Activated T-cell treated with anti-CD3 and anti-CD28 coated beads for 1 hour (primary cell): ENCODE results near the gene LRRC4.

ENCODE experiments used
- DNase-seq: peaks from one replicate; pipeline ENCODE4 v3.0.0-alpha.2; 2020; ENCODE audit warnings: low read depth

LRRC4 gene

DNA sequence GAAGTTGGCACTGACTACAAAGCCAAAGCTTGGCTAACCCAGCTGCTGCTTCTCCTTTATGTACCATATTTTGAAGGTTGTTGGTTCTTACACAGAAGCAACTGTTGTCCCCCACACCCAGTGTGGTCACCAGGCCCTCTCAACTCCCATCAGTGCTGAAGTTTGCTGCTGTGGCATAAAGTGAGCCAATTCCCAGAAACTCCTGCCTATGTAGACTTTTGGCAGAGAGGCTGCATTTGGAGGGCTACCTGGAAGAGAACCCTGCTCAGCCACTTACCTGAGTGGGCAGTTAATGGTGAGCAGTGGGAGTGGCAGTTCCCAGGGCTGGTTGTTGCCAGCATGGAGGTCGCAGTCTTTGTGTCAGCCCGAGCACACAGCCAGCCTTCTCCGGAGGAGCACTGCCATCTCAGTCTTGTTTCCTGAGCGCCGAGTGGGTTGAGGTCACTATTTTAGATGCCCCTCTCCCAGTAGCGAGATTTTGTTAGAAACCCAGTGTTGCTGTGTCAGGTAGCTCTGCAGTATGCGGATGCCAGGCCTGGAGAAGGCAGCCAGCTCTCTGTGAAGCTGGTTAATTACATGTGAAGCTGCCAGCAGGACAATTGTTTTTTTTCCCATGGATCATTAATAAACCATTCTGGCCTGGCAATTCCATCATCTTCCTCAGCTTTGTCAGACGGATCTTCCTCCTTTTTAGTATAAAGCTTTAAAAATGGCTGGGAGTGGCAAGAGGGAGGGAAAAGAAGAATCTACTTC is 24.5 kb downstream of the LRRC4 start:
- no peak for DNase-seq

DNA sequence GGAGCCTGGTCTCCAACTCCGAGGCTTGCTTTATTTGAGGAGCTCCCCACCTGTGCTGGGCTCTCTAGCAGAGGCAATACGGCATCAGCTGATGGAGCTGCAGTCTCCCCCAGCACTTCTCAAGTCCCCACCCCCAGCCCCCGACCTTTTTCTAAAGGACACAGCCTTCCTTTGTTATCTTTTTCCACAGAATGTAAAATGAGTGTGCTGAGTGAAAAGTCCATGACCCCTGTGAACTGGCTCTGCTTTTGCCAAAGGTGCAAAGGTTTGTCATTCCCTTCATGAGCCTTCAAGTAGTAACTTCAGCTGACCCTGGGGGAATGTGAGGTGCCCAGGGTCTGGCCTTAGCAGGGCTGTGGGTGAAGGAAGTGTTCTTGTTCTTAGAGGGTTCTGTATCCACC is 25.5 kb downstream of the LRRC4 start:
- no peak for DNase-seq

DNA sequence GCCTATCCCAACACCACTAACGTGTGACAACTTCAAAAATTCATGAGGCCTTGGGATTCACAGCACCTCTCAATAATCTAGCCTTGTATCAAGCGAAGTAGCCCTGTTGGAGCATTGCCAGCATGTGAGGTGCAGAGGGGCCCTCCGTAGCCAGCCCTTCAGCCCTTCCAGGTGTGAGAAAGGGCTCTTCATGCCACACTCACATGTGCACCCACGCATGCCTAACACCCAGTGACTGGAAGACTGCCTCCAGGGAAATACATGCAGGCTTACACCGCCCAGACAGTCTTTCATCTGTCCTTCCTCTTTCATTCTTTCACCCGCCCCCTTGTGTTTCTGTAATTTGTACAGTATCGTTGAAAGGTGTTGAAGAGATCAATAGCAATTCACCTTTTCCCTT is 26.1 kb downstream of the LRRC4 start:
- no peak for DNase-seq

DNA sequence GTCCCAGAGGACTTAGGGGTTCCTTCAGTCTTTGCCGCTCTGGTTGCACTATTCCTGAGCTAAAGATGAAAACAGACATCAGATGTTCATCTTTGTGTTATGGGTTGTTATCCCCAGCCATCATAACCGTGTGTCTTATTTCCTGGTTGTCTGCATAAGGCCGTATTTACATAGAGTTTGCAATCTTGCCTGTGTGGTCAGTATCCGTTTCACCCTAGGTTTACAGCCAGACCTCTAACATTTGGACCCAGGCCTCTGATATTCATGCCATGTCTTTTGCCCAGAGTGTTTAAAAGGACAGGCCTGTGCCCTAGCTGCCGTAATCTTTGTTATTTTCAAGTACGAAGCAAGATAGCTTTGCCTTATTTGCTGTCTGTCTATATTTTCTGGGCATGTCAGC is 26.6 kb downstream of the LRRC4 start:
- DNase-seq: no peak

DNA sequence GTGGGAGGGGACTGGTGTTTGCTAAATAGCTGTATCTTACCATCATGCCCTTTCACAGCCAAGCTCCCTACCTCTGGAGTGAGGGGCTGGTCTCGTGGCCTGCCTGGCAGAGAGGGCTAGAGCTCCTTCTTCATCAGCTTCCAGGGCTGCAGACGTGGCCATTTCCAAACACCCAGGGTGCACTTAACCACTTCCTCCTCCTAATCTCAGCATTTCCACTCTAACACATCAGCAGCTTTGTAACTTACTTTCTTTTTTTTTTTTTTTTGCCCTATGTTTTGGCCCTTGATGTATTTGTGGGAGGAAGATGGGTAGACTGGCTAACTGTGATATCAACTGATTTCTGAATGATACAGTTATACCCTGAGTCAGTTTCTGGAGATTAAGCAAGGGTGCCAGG is 27.4 kb downstream of the LRRC4 start:
- no peak for DNase-seq

DNA sequence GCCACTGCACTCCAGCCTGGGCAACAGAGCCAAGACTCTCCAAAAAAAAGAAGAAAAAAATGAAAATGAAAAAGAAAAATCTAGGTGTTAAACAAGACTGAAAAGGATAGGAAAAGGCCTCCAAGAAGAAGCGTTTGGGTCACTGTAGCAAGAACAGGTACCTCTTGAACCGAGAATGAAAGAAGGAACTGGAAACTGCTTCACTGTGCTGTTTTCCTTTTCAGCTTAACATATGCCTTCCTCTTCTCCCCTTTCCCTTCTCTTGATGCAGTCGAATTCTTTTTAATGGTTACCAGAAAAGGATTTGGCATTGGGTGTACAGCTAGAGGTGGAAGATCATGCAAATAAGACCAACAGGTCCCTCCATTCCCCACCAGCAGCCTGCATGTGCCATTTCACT is 28.1 kb downstream of the LRRC4 start:
- no peak for DNase-seq

DNA sequence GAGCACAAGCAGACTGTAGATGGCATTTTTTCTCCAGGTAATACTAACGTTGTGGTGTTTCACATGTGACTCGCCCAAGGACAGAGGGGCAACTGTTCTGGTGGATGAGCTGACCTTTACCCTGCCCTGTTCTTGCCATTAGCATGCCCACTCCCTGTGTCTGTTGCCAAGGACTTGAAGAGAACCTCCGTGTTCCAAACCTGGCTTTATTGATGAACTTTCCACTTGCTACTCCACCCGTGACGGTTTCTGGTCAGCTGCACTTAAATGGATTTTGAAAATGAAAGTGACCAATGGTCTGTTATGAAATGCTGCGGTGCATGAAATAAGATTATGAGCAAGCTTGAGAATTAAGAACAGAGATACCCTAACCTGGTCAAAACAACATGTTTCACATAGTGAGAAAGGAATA is 30.4 kb downstream of the LRRC4 start:
- no peak for DNase-seq

DNA sequence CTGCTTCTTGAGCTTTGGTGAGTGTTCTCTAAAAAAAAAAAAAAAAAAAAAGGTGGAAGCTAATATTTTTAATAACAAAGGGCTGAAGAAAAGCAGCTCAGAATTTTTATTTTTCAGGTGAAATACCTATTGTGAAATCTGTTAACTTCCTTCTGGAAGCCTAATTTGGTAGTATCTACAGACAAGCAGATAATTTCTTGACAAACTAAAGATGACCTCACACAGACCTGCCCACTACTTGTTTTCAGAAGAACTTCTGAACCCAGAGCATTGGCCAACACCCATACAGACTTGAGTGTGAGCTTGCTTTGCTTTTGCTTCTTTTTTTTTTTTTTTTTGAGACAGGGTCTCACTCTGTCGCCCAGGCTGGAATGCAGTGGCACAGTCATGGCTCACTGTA is 31.2 kb downstream of the LRRC4 start:
- no peak for DNase-seq

DNA sequence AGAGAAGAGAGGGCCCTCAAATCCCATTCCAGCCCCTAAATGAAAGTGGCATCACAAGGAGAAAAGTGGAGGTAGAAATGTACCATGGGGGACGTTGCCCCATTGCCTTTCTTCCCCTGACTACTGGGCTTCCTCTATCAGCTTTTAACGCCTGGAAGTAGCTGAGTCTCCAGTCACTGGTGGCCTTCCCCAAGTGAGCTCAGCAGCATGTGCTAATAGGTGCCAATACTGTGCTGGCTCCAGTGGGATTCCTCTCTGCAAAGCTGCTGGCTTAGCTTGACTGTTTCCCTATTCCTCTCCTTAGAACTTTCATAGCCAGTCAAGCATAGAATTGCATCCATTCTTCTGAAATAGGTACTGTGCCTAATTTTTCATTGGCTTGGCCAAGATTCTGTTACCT is 32.6 kb downstream of the LRRC4 start:
- no peak for DNase-seq

DNA sequence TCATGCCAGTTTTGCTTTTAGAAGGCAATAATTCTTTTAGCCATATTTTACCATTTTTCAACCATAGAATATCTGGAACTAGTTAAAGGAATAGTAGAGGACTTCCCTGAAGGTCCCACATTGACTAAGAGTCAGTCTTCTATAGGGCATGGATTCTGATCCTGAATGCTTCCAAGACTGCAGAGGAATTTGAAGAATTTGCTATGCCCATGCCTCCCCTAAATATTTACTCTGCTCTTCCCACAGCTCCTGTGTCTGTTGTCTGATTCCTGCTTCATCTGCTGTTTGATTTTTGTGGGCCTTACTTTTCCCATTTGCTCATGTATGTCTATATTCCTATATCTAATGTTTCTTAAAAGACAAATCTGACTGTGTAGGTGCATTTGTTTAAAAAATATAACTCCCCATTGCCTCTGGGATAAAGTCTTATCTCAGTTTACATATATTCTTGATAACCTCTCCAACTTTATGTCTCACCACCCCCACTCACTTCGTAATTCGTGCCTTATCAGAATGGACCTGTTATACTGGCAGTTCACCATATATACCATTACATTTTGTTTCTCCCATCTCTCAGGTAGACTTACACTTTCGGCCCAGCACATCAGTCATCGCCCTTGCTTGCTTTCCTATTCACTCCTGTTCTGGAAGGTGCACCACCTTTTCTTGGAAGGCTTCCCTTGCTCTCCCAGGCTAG is 33.9 kb downstream of the LRRC4 start:
- DNase-seq: no peak

DNA sequence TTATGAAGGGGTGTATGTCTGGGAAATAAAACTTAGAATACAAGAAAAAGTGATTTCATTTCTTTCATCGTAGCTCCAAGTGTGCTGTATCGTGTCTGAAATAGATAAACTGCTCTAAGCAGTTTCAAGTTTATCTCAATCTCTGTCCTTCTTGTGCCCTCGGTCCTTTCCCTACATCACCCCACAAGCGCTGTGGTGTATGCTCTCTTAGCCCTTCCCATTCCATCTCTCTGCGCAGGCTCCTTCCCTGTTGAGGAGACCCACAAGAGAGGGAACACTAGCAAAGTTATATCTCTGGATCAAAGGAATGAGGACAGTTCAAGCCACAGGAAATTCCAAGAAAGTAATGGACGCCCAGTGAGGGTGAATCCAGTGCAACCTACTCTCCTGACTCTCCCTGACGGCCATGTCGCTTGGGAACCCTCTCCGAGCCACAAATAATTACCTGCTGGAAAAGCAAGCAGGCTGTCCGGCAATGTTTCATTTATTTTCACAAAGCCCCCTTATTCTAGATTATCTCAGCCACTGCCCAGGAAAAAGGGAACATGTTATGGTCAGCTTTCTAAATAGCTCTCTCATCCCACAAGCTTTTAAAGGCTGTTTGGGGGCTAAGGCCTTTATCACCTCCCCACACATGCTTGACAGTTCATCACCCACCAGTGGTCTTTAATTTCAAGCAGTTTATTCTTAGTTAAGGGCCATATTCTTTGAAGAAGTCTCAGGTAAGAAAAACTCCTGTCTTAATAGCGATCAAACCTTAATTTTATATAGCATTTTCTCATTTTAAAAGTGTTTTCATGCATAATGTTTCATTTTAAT is 34.8 kb downstream of the LRRC4 start:
- DNase-seq: no peak

DNA sequence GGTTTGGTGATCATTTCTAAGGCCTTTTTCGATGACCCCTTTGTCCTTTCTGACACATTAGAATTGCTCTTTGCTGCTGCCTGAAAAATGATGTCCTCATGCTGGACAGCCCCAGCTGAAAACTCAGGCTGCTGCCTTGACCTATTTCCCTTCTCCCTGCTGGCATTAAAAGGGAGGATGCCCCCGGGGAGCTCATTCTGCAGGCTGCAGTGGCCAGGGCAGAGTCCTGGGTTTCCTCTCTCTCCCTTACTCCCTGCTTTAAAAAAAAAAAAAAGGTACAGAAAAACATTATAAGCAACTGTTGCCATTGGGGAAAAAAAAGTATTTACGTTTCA is 35.4 kb downstream of the LRRC4 start:
- DNase-seq: no peak

DNA sequence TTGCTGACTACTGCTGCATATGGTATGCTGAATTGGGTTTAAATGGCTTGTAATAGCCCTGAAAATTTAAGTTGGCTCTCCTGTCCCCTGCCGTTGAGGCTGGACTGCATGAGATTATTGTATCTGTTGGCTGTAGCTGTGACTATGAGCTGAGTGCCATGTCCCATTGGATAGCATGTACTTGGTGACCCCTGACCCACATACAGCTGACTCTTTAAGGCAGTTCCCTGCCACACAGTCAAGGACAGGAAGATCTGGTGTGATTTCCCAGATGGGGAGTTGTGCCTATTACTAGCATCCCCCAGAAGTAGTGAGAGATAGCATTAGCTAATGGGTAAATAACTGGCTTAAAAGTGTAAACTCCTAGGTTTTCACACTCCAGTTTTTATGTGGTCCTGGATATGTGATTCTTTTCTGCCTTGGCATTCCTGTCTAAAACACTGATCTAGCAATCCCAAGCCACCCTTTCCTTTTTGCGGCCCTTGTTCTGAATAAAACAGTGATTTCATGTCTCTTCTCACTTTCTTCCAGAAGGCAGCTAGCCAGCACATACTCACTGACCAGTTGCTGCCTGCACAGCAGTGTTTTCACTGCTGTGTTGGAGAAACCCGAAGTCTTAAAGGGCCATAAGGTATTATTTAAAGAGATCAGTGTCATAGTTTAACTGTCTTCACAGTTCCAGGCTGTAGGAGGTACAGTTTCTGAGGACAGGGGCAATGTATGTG is 35.9 kb downstream of the LRRC4 start:
- DNase-seq: no peak

DNA sequence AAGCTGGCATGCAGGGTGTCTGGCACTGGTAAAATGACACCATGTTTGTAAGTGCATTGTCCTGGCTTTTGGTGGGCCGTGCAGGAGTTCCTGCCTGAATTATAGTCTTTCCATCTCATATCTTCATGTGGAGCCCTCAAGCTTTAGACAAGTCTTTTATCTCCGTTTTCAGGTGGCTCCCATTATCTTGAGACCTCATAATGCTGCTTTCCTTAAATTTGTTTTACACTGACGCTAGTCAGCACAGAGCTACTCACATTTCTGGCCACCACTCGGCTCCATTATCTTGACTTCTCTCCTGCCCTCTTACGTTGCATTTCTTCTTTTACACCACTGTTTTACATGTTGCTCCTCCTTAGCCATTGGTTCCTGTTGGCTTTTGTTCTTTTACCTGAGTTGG is 37.2 kb downstream of the LRRC4 start:
- DNase-seq: no peak

DNA sequence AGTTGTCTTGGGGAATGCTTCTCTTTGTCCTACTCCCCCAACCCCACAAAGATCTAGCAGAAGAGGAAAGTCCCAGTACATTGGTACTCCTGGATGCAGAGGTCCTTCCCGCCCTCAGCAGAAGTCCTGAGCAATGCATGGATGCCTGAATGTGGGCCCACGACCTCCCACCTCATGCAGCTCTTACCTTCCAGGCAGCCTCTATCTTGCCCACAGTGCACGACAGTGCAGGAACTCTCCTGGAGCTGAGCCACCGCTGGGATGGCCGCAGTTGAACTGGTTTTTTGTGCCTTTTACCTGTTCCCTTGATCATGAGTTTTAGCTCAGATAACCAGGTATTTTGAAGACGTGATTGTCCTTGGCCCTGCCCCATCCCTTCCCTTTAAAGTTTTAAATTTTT is 37.9 kb downstream of the LRRC4 start:
- no peak for DNase-seq

DNA sequence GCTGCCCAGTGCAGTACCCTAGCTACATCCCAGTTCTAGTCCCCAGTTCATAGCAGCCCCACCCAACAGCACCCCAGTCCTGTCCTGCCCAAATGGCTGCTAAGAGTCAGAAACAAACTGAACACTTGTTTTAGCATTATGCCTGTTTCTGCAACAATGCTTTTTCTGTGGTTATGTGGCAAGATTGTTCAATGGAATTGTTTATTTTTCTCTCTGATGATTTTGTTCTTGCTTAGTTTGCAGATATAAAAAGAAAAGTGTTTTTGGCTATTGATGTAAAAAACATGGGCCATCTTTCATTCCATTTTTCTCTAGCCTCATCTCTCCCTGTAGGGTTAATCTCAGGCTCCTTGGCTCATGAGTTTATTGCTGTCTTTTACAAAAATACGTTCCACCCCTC is 42.5 kb downstream of the LRRC4 start:
- DNase-seq: no peak

DNA sequence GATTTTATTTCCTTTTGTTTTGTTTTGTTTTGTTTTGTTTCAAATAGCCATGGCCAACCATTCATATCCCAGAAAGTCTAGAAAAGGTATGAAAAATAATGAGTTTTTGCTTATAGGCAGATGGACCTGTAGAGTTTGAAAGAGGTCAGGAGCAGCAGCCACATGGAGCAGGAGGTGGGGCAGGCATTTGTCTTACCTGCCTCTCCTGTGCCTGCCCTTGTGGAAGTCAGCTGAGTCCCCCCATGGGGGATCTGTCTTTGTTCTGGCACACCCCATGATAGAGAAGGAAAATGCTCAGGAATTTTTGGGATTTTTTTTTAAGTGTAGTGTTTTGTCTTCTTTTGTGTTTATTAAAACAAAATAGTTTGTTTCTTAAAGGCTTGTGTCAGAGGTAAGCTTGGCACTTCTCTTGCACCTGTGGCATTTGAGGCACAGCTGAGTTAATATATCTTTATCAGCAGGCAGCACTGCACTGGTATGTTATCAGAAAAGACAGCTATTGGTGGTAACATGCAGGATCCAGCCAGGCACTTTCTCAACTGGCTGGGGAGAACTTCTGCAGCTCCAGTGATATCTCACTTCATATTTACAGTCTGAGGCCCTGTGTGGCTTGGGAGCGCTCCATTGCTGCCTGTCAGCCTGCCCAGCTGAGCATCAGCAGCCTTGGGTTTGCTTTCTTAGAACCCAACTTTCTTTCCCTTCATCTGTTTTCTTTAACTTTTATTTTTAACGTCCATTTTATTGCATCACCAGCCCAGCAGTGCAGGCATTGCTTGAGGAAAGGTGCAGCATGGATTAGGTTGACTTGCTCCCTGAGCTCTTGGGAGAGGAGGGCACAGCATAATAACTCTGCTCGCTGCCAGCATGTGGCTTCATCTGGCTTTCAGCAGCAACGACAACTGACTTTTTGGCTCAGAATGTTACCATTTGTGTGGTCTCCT is 44.4 kb downstream of the LRRC4 start:
- no peak for DNase-seq

DNA sequence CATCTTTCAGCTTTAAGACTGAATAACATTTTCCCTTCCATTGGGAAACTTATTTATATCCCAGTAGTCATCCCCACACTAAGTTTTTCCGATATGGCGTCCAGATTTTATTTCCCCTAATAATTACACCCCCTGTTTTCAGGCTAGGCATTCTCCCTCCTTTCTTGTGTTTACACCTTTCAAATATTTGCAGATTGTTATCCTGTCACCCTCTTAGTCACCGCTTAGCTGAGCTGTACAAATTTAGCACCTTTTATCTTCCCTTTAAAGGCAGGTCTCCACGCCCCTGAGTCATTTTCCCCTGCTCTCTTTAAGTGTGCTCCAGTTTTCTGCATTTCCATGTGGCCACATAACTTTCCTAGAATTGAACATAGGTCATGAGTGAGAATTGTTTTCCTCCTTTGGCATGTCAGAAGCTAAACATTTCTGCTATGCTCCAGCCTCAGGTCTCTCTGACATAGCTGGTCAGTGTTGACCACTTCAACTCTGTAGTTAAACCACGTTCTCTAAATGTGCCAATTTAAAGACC is 47.4 kb downstream of the LRRC4 start:
- DNase-seq: no peak

DNA sequence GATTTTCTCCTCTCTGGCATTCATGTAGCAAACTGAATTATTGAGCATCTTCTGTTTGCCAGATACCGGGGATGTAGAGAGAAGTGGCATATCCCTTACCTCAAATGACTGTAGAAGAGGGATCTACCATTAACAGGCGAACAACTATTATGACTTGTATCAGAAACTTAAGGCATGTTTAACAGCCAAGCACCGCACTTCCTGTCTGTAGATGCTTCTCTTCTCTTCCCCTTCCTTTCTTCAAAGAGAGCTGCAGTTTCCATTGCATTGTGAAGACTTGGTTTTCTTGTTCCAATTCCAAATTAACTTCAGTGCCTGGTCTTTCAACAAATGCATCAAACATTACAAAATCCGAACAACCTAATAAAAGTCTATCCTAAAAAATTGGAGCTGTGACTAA is 49.3 kb downstream of the LRRC4 start:
- DNase-seq: no peak

DNA sequence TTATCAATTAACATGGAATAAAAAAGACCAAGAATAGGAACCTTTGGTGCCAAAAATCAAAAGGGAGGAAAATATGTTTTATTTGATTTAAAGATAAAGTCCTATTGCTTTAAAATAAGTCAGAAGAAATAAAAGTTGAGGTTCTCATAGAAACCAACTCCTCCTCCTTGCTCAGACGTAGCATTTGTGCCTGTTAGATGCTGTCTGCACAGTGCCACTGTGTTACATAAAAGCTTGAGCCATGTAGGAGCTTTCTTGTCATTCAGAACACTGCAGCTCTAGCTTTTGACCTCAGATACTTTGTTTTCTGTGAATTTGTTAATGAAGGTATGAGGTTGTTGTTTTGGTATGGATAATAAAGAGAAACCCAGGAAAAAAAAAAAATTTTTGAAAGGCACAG is 50.3 kb downstream of the LRRC4 start:
- no peak for DNase-seq

DNA sequence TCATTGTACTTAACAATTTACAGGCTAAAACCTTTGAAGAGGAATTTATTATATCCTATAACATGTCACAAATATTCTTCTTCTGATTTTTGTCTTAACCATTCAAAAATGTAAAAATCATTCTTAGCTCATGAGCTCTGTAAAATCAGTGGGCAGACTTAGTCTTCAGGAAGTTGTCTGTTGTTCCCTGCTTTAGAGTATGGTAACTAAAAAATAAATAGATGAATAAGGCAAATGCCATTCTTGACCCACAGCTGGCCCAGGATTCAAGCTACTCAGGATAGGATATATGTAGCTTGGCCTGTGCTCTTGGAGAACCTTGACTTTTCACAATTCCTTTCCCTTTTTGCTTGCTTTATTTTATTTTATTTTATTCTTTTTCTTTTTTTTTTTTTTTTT is 51.5 kb downstream of the LRRC4 start:
- DNase-seq: no peak
